Measurements from ENCODE around the gene PKD1.
"Not testable (repeated sequence)": the region's sequence is repeated elsewhere in the genome, so short reads cannot be mapped to it uniquely, and the experiment has no call there.

Gene PKD1

DNA sequence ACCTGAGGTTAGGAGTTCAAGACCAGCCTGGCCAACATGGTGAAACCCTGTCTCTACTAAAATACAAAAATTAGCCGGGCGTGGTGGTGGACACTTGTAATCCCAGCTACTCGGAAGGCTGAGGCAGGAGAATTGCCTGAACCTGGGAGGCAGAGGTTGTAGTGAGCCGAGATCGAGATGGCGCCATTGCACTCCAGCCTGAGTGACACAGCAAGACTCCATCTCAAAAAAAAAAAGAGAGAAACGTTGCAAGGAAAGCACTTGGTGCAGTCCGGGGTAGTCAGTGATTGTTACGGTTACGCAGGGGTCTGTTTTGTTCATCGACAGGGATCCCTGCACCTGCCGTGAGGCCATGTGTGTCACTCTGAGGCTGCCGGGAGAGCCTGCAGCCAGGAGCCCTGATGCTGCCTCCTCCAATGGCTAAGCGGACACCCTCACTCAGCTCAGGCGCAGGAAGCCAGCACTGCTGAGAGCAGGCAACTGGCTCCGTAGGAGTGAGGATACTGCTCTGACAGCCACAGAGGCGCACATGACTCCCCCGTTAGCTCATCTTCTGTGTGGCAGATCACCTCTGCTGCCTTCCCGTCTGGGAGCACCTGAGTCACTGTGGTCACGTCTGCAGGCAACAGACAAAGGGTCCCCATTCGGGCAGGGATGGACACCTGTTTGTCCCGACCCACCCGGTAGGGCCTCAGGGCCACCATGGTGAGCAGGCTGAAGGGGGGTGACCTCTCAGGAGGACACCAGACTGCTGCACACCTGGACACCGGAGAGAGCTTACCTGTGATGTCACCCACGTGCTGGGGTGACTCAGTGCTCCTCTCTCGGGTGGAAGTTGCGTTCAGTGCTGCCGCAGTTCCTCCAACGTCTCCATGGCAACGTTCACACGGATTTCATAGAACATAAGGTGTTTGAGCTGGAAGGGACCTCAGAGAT lies 7.5 kb upstream of the PKD1 start:
- ChIA-PET POLR2A (interaction anchor here (0.7 to 1.8 kb wide), 3 partner anchors 10 to 52 kb away, joined by 3 to 6 read pairs (median 5); partner anchors contain the start of gene TRAF7), CTCF (no interaction called here)
- TF ChIP-seq SP1 (IDR thresholded peaks at IDR 0.05) (no peak), FOXK2 (IDR thresholded peaks at IDR 0.05) (no peak), NFRKB (IDR thresholded peaks at IDR 0.05) (no peak), HDGF (IDR thresholded peaks at IDR 0.05; ENCODE audit: borderline replicate concordance) (no peak), ARNT (IDR thresholded peaks at IDR 0.05) (no peak), CTBP1 (IDR thresholded peaks at IDR 0.05; ENCODE audit: borderline replicate concordance) (no peak), BHLHE40 (IDR thresholded peaks at IDR 0.05; ENCODE audit: borderline replicate concordance) (no peak), L3MBTL2 (conservative IDR thresholded peaks at IDR 0.05) (no peak), TARDBP (IDR thresholded peaks at IDR 0.05) (no peak), LEF1 (IDR thresholded peaks at IDR 0.05; ENCODE audit: borderline replicate concordance) (no peak), ELF4 (IDR thresholded peaks at IDR 0.05) (no peak), ZNF384 (IDR thresholded peaks at IDR 0.05) (no peak)
- TF ChIP-seq, protein P1, sequence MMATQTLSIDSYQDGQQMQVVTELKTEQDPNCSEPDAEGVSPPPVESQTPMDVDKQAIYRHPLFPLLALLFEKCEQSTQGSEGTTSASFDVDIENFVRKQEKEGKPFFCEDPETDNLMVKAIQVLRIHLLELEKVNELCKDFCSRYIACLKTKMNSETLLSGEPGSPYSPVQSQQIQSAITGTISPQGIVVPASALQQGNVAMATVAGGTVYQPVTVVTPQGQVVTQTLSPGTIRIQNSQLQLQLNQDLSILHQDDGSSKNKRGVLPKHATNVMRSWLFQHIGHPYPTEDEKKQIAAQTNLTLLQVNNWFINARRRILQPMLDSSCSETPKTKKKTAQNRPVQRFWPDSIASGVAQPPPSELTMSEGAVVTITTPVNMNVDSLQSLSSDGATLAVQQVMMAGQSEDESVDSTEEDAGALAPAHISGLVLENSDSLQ (IDR thresholded peaks at IDR 0.05), result no peak
- DNase-seq (ENCODE audit: extremely low spot score), result no peak

GRCh38 chr16:2135071-2135470 lies 627 bp downstream of the PKD1 start:
- POLR2A ChIA-PET; CTCF ChIA-PET; DNase-seq (ENCODE audit: extremely low spot score): not testable (repeated sequence)

DNA sequence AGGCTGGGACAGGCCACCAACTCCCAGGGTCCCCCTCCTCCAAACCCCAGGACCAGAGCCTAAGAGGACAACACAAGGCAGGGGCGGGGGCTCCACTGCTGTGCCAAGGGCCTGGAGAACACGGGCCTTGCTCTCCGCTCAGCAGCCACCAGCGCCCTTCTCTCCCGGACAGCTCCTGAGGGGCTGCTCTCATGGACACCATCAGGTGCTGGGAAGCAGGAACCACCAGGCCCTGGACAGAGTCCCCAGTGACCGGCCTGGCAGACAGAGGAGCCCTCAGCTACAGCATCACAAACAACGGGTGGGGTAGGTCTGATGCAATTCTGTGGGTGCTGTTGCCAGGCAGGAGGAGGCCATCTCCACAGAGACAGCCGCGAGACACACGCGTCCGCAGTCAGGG lies 1.9 kb downstream of the PKD1 start:
- POLR2A ChIA-PET; DNase-seq (ENCODE audit: extremely low spot score); CTCF ChIA-PET: not testable (repeated sequence)

- CTCF ChIA-PET; DNase-seq (ENCODE audit: extremely low spot score); POLR2A ChIA-PET: not testable (repeated sequence)
These were observed 5.7 kb downstream of the PKD1 start for GRCh38 chr16:2129890-2130447.

- POLR2A ChIA-PET, CTCF ChIA-PET: not testable (repeated sequence)
These were observed 6.4 kb downstream of the PKD1 start for GRCh38 chr16:2129251-2129650.

GRCh38 chr16:2127630-2128280 lies 7.9 kb downstream of the PKD1 start:
- CTCF ChIA-PET; DNase-seq (ENCODE audit: extremely low spot score); POLR2A ChIA-PET: not testable (repeated sequence)

More at GRCh38 chr16:2129251-2129650, 6.4 kb downstream of the PKD1 start:
- not testable (repeated sequence) for DNase-seq (ENCODE audit: extremely low spot score)

DNA sequence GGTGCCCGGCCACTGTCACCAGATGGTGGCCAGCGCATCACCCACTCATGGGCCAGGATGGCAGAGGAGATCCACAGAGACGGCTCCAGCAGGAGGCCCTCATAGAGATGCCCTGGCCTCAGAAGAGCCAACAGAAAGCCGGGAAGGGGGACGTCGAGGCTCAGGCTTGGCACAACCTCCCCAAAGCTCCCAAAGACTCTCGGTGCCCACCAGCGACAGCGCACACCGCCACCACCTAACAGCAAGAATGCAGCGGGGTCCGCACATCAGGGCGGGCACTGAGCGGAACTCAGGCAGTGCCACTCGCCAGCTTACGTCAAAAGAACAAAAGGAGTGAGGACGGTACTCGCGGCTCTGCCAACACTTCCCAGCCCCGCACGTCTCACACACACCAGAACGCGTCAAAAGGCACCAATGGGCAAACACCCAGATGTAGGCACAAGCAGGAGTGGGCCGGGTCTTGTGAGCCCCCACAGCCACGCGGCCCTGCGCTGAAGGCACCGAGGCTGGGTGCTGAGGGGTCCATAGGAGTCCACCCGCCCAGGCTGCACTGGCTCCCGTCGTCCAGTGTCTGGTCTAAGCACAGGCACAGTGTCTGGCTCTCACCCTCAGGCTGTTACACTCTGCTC lies 8.7 kb downstream of the PKD1 start:
- DNase-seq (ENCODE audit: extremely low spot score); CTCF ChIA-PET: not testable (repeated sequence)
- POLR2A ChIA-PET, result interaction anchor here (0.8 to 1.2 kb wide), 2 partner anchors 28 kb away, joined by 3 to 4 read pairs; partner anchors contain the start of gene TRAF7

GRCh38 chr16:2126161-2126743 lies 9.4 kb downstream of the PKD1 start:
- POLR2A ChIA-PET, result interaction anchor here (0.8 to 1.2 kb wide), 2 partner anchors 28 to 29 kb away, joined by 3 to 4 read pairs; partner anchors contain the start of gene TRAF7
- DNase-seq (ENCODE audit: extremely low spot score); CTCF ChIA-PET: not testable (repeated sequence)

DNA sequence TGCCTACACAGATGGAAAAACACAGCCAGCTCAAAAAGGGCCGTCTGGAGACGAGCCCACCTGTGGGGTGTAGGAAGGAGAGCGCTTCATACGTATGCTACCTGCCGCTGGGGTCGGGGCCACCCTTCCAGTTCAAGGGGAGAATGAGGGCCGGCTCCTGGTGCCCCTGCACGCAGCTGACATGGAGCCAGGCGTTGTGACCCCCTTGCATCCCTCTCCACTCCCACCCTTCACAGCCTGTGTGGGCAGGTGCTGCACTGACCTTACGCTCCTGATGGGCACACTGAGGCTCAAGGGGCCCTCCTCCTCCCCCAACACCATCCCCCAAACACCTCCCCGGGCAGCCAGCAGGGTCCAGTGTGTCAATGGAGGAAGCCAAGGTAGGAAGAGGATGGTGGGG lies 10.1 kb downstream of the PKD1 start:
- DNase-seq (ENCODE audit: extremely low spot score); CTCF ChIA-PET; POLR2A ChIA-PET: not testable (repeated sequence)
